22Rv1 (cell line): ENCODE results near the gene PLXNA4.

Experiments used
- H3K27ac ChIP-seq: fragments of 450-650 bp; 2 replicates; pipeline ENCODE4 v1.5.1; 2017
- CTCF ChIP-seq: fragments of 450-650 bp; IDR thresholded peaks from 2 replicates; pipeline ENCODE4 v1.5.1; 2017; ENCODE audit warnings: mild to moderate bottlenecking
- ZFX ChIP-seq: fragments of 450-650 bp; IDR thresholded peaks from 2 replicates; pipeline ENCODE4 v1.6.1; 2017; ENCODE audit warnings: antibody characterized with exemption, borderline replicate concordance

PLXNA4 gene

GRCh38 chr7:132164558-132165125 lies 411.6 kb downstream of the PLXNA4 start:
- TF ChIP-seq ZFX, result no peak
- no peak for TF ChIP-seq CTCF
- no peak overlapping the region for H3K27ac ChIP-seq

GRCh38 chr7:132162556-132163144 lies 413.6 kb downstream of the PLXNA4 start:
- no peak overlapping the region for H3K27ac ChIP-seq
- TF ChIP-seq CTCF (no peak), ZFX (no peak)

- TF ChIP-seq CTCF (no peak), ZFX (no peak)
- no peak overlapping the region for H3K27ac ChIP-seq
Observed at GRCh38 chr7:132161976-132162375, 414.3 kb downstream of the PLXNA4 start.

- no peak overlapping the region for H3K27ac ChIP-seq
- TF ChIP-seq CTCF (no peak), ZFX (no peak)
Observed at GRCh38 chr7:132161533-132161915, 414.7 kb downstream of the PLXNA4 start.

GRCh38 chr7:132160611-132161532 lies 415.4 kb downstream of the PLXNA4 start:
- TF ChIP-seq ZFX (no peak), CTCF (no peak)
- no peak overlapping the region for H3K27ac ChIP-seq

- TF ChIP-seq CTCF (no peak), ZFX (no peak)
Observed at GRCh38 chr7:132158841-132159240, 417.4 kb downstream of the PLXNA4 start.

GRCh38 chr7:132158166-132158565 lies 418.1 kb downstream of the PLXNA4 start:
- TF ChIP-seq ZFX (no peak), CTCF (no peak)

More at GRCh38 chr7:132158841-132159240, 417.4 kb downstream of the PLXNA4 start:
- H3K27ac ChIP-seq, result no peak overlapping the region

More at GRCh38 chr7:132158166-132158565, 418.1 kb downstream of the PLXNA4 start:
- no peak overlapping the region for H3K27ac ChIP-seq
